Retinal pigment epithelial cell (primary cell): ENCODE results near the gene CCL20.
A peak's percentile ranks its signal among the peaks of the same experiment; 100 is the strongest.

Source experiments
- DNase-seq: peaks from one replicate; pipeline ENCODE4 v3.0.0-alpha.2; 2010; ENCODE audit warnings: low read depth
- H3K4me3 ChIP-seq: 2 replicates; pipeline ENCODE4 v1.5.1; 2011; ENCODE audit warnings: mild to moderate bottlenecking, low read length, control low read depth, moderate library complexity
- CTCF ChIP-seq: conservative IDR thresholded peaks from 2 replicates; pipeline ENCODE4 v1.5.1; 2011; ENCODE audit warnings: low read depth, low read length, control low read depth, inconsistent platforms

The CCL20 gene

GRCh38 chr2:227849906-227850305 lies 36.3 kb downstream of the CCL20 start:
- no peak for DNase-seq
- no peak for TF ChIP-seq CTCF

GRCh38 chr2:227853204-227853629 lies 39.6 kb downstream of the CCL20 start:
- H3K4me3 ChIP-seq: no peak overlapping the region
- TF ChIP-seq CTCF: no peak
- DNase-seq: peak; percentile 94

More at GRCh38 chr2:227849906-227850305, 36.3 kb downstream of the CCL20 start:
- no peak overlapping the region for H3K4me3 ChIP-seq

GRCh38 chr2:227853765-227854271 lies 40.2 kb downstream of the CCL20 start:
- DNase-seq: no peak
- no peak for TF ChIP-seq CTCF
- no peak overlapping the region for H3K4me3 ChIP-seq

DNA sequence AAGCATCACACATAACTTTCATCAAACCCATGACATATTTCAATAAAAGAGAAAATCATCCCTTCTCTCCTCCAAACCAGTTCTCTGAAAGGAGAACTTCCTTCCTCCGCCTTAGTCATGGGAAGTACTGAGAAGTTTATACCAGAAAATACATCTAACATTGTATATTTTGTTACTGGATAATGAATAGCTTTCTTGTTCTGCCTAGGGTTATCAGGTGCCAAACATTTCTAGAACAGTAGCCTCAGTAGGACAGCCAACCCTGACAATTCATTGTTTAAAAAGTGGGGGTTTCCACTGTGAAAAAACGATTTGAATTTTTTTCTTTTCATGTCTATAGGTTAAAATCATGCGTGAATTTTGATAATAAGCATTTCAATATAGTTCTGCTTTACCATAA lies 41.8 kb downstream of the CCL20 start:
- H3K4me3 ChIP-seq: no peak overlapping the region
- no peak for TF ChIP-seq CTCF
- no peak for DNase-seq

DNA sequence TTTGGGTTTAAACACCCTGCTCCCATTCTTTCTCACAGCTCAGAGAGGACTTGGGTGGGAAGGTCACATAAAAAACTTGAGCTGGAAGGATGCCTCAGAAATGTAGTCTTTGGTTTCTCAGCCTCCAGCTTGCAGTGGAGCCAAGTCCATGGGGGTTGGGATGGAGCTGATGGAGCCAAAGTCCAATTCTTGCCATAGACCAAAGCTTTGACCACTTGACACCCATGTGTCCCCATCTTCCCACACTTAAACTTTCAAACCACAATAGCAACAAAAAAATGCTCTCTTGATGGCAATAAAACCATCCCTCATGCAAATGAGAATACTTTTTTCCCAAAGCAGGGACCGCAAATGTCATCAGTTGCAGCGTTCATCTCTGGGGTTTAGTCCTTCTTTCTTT lies 43.1 kb downstream of the CCL20 start:
- H3K4me3 ChIP-seq: no peak overlapping the region
- DNase-seq: no peak
- no peak for TF ChIP-seq CTCF

- no peak overlapping the region for H3K4me3 ChIP-seq
- no peak for TF ChIP-seq CTCF
- DNase-seq: no peak
These were observed 46.6 kb downstream of the CCL20 start for GRCh38 chr2:227860221-227860641.

DNA sequence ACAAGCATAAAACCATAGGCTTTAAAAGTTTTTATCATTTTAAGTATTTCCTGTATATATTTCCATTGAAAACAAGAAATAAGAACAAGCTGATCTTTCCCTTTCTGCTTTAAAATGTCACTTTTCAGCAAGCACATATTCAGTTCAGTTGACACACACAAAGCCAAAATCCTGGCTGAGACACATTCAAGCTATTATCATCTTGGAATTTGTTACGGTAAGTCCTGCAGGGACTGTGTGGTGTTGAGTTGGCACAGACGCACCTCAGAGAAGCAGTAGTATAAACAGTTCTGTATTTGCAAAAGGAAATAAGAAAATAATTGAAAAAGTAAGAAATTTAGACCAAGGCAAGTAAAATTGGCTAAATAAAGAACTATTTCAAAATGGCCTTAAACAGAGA lies 47.4 kb downstream of the CCL20 start:
- no peak for TF ChIP-seq CTCF
- no peak overlapping the region for H3K4me3 ChIP-seq
- no peak for DNase-seq
